Heart left ventricle (tissue), 16 donors: Measurements from ENCODE around the gene ITPKA. TPM values are rescaled to one million over a fixed set of nuclear protein-coding genes. Genes with fewer than 3 reads are reported as not detected.

Experiments used
- ATAC-seq, 4 donors: fragments of 200-7000 bp; cut with Tn5 transposase; one replicate each; pipeline ENCODE4 v1.9.1; 2020 to 2022; ENCODE audit warnings: moderate library complexity in 4 of 4, mild to moderate bottlenecking in 3 of 4, moderate number of reproducible peaks in 1 of 4
- DNase-seq, 5 donors: peaks; one replicate each; pipeline ENCODE4 v3.0.0-alpha.2; 2020
- H3K27ac ChIP-seq, 12 donors: fragments of 200-600 bp; sonication (generic) in 4 of 12; one replicate each; pipeline versions ENCODE4 v1.5.0 to v1.8.0; 2016 to 2022; ENCODE audit warnings: mild to moderate bottlenecking in 2 of 12
- H3K27me3 ChIP-seq, 9 donors: fragments of 200-600 bp; sonication (generic) in 2 of 9; one replicate each; pipeline versions ENCODE4 v1.5.1 to v1.8.0; 2016 to 2022; ENCODE audit warnings: mild to moderate bottlenecking in 3 of 9
- H3K36me3 ChIP-seq, 9 donors: fragments of 200-600 bp; sonication (generic) in 2 of 9; one replicate each; pipeline versions ENCODE4 v1.5.0 to v1.8.0; 2018 to 2022; ENCODE audit warnings: mild to moderate bottlenecking in 2 of 9
- H3K4me1 ChIP-seq, 12 donors: fragments of 200-600 bp; sonication (generic) in 4 of 12; one replicate each; pipeline versions ENCODE4 v1.5.0 to v1.8.0; 2016 to 2022; ENCODE audit warnings: mild to moderate bottlenecking in 3 of 12
- H3K4me3 ChIP-seq, 12 donors: fragments of 200-600 bp; sonication (generic) in 4 of 12; one replicate each; pipeline versions ENCODE4 v1.5.0 to v1.8.0; 2017 to 2022; ENCODE audit warnings: mild to moderate bottlenecking in 9 of 12, moderate library complexity in 4 of 12
- H3K9me3 ChIP-seq, 12 donors: fragments of 200-600 bp; sonication (generic) in 4 of 12; one replicate each; pipeline versions ENCODE4 v1.5.0 to v1.8.0; 2016 to 2022; ENCODE audit warnings: mild to moderate bottlenecking in 1 of 12
- CTCF ChIP-seq, 12 donors: fragments of 200-600 bp; sonication (generic) in 4 of 12; IDR thresholded peaks; one replicate each; pipeline versions ENCODE4 v1.5.0 to v1.8.0; 2018 to 2022; ENCODE audit warnings: antibody characterized with exemption in 12 of 12, mild to moderate bottlenecking in 5 of 12
- POLR2A ChIP-seq, 2 donors: fragments of 450-650 bp; IDR thresholded peaks; one replicate each; pipeline ENCODE4 v1.6.1; 2017; ENCODE audit warnings: antibody characterized with exemption in 2 of 2, mild to moderate bottlenecking in 2 of 2, moderate library complexity in 2 of 2
- WGBS, 4 donors: extraction: QIAGEN DNeasy Blood & Tissue Kit in 2 of 4; methylation state at CpG; one replicate each; pipeline versions ENCODE4 v1.1.5 to v1.1.7; 2013 to 2018; 5-methylcytosine and 5-hydroxymethylcytosine counted together
- intact Hi-C, 10 donors: fragments of 100-400 bp; cut with DNase I; formaldehyde crosslinking; loops; one replicate each; pipeline versions ENCODE4 v1.11.1 to v1.14.2; 2022
- polyA plus RNA-seq, 2 donors: library from polyadenylated mRNA; stranded (reverse); fragments of 200-250 nt; gene quantifications; one replicate each; pipeline ENCODE4 v1.2.3, GENCODE V29; 2013
- total RNA-seq, 9 donors: library from RNA; depleted of rRNA in 2 of 9; stranded (reverse); fragments of >200 nt in 2 of 9; fragmentation: NEBNext Ultra II Directional in 3 of 9; extraction: Animal tissue kit (Norgen Biotek cat#: 25700) in 3 of 9; gene quantifications; one replicate each; pipeline versions ENCODE4 v1.1.0 to v1.2.4, GENCODE V29; 2016 to 2023
- donor health status: ischemic (EF 13 %, LVEDD 7.1; RV severe dilation, severe dysfunction).
- donor health status: healthy with polysubstance abuse.
- donor health status: DM: no; HTN: yes; CAD: no.
- donor health status: DM: no; HTN: no; CAD: no.
- donor health status: ischemic (EF 25% LVEDD 6.9; RV normal size, moderate dysfunction).
- donor health status: ischemic (EF 25% LVEDD 5.7; RV mildly dilated, moderate dysfunction).
- donor health status: healthy.
- donor health status: DM: yes; HTN: yes; CAD: no.
- donor health status: ischemic (EF 35%, LVEDD 5.7; RV mildly dilated, moderate dysfunction).
- donor health status: nonischemic (EF 11% LVEDD 7.7; RV severe dilation, severe dysfunction).
- donor health status: DM: yes; HTN: yes; CAD: no.
- donor health status: PGD.
- donor health status: ischemic (EF 29% LVEDD 5.4; RV normal size, mild dysfunction).
- donor health status: nonischemic (EF 23%, LVEDD 6.1; RV moderate dilation, normal function).

The ITPKA gene
- total and polyA plus RNA-seq, 11 donors: 0.80 to 12.5 (median 4.9) TPM

DNA sequence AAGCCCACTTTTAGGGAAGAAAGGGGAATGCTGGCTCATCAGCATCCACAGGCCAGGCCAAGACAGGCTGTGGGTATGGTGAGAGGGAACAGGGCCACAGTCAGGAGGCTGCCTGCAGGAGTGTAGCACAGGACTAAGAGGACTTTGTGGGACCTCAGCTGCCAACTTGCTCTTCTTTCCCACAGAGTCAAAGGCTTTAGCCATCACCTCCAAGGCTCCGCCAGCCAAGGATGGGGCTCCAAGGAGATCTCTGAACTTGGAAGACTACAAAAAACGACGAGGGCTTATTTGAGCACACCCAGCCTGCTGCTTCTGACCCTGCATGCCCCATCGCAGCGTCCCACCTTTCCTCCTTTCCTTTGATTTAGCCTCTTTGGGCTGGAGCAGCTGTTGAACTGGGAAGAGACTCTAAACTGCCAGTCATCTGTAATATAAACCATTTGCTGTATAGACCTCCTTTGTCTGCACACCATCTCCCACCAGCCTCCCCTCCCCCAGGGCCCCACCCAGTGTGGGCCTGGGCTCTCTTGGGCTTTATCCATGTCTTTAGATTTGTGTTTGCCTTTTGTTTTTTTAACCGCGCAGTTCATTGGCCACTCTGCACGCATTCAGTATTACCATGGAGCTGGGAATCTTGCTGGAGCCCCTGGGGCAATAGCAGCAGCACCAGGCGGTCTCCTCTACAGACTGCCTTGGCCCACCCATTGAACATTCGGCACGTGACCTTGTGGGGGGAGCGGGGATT is 13.1 kb upstream of the ITPKA start:
- no peak for DNase-seq
- peaks cover 0 to 12% (median 0%) of the 10 kb centered on the region in 12 donors for H3K4me1 ChIP-seq
- no peak overlapping the region for H3K27ac ChIP-seq
- WGBS, 4 donors: 96% methylated on average over 12 of the region's 12 CpGs
- H3K36me3 ChIP-seq: peaks cover 8 to 82% (median 74%) of the 10 kb centered on the region in 9 donors
- H3K4me3 ChIP-seq: no peak overlapping the region
- no peak for ATAC-seq
- no peaks in the 10 kb centered on the region for H3K9me3 ChIP-seq
- intact Hi-C loops: no loop called here
- TF ChIP-seq POLR2A (IDR thresholded peaks at IDR 0.05) (no peak), CTCF (IDR thresholded peaks at IDR 0.05) (no peak)
- H3K27me3 ChIP-seq: no peaks in the 10 kb centered on the region

- intact Hi-C loops: no loop called here
Observed at GRCh38 chr15:41482110-41482877, 11.4 kb upstream of the ITPKA start.

DNA sequence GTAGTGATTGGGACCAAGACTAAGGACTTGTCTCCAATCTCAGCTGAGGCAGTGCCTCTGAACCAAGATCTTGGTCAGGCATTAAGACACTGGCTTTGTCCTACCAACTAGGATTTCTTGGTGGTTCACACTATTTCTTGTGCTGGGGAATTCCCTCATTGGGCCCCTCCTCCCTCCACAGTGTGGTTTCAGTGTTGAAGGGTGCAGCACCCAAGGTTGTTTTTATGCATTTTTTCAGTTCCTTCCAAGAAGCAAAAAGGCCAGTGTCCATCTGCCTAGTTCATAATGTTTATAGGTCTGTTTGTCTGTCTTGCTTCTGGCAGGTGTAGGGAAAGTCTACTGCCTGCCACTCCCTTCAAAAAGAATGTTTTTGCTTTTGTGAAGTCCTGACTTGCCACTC is 10.6 kb upstream of the ITPKA start:
- intact Hi-C loops: no loop called here
- DNase-seq (no peak), ATAC-seq (no peak)
- H3K27ac ChIP-seq: no peak overlapping the region
- peaks cover 0 to 12% (median 0%) of the 10 kb centered on the region in 12 donors for H3K4me1 ChIP-seq
- no peaks in the 10 kb centered on the region for H3K9me3 ChIP-seq
- no peaks in the 10 kb centered on the region for H3K27me3 ChIP-seq
- no peak overlapping the region for H3K4me3 ChIP-seq
- H3K36me3 ChIP-seq: peaks cover 5 to 56% (median 48%) of the 10 kb centered on the region in 9 donors
- no peak for TF ChIP-seq CTCF (IDR thresholded peaks at IDR 0.05)
- TF ChIP-seq POLR2A (IDR thresholded peaks at IDR 0.05): no peak

More at GRCh38 chr15:41482110-41482877, 11.4 kb upstream of the ITPKA start:
- ATAC-seq: no peak
- peaks cover 0 to 12% (median 0%) of the 10 kb centered on the region in 12 donors for H3K4me1 ChIP-seq
- no peaks in the 10 kb centered on the region for H3K9me3 ChIP-seq
- DNase-seq: no peak
- peaks cover 5 to 64% (median 56%) of the 10 kb centered on the region in 9 donors for H3K36me3 ChIP-seq
- no peaks in the 10 kb centered on the region for H3K27me3 ChIP-seq
- TF ChIP-seq POLR2A (IDR thresholded peaks at IDR 0.05): no peak
- no peak for TF ChIP-seq CTCF (IDR thresholded peaks at IDR 0.05)
- WGBS, 4 donors: 95 to 97% (median 97%) methylated on average over 9 of the region's 9 CpGs
- no peak overlapping the region for H3K4me3 ChIP-seq
- H3K27ac ChIP-seq: no peak overlapping the region

DNA sequence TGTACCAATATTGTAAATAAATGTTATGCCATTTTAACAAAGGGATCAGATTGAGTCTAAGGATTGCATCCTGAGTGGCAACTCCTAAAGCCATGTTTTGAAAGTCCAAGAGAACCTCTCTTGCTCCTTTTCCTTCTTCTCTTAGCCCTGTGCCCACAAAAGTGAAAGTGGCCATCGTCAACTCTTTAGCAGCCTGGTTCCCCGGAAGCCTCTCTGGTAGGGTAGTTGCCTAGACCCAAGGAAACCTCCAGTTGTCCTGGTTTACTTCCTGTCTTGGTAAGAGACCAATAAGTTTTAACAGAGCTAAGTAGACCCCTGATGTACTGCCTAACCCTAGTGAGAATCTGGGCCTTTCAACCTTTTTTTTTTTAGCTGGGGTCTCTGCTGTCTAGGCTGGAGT is 10.2 kb upstream of the ITPKA start:
- Histone ChIP-seq H3K4me1 (peaks cover 0 to 12% (median 0%) of the 10 kb centered on the region in 12 donors), H3K36me3 (peaks cover 5 to 52% (median 44%) of the 10 kb centered on the region in 9 donors), H3K27me3 (no peaks in the 10 kb centered on the region), H3K9me3 (no peaks in the 10 kb centered on the region), H3K27ac (no peak overlapping the region), H3K4me3 (no peak overlapping the region)
- ATAC-seq (no peak), DNase-seq (no peak)
- WGBS, 4 donors: 92 to 94% (median 93%) methylated on average over 2 of the region's 2 CpGs
- TF ChIP-seq POLR2A (IDR thresholded peaks at IDR 0.05) (no peak), CTCF (IDR thresholded peaks at IDR 0.05) (no peak)
- intact Hi-C loops: no loop called here
